ENCODE data around the gene GDNF.

The GDNF gene, protein sequence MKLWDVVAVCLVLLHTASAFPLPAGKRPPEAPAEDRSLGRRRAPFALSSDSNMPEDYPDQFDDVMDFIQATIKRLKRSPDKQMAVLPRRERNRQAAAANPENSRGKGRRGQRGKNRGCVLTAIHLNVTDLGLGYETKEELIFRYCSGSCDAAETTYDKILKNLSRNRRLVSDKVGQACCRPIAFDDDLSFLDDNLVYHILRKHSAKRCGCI

GRCh38 chr5:37839407-37840052 lies at the start of gene GDNF:
GDNF (minus strand) TSS chr5:37840041; CDS start chr5:37834796, 5,245 bp downstream.
- TF ChIP-seq, protein P1, sequence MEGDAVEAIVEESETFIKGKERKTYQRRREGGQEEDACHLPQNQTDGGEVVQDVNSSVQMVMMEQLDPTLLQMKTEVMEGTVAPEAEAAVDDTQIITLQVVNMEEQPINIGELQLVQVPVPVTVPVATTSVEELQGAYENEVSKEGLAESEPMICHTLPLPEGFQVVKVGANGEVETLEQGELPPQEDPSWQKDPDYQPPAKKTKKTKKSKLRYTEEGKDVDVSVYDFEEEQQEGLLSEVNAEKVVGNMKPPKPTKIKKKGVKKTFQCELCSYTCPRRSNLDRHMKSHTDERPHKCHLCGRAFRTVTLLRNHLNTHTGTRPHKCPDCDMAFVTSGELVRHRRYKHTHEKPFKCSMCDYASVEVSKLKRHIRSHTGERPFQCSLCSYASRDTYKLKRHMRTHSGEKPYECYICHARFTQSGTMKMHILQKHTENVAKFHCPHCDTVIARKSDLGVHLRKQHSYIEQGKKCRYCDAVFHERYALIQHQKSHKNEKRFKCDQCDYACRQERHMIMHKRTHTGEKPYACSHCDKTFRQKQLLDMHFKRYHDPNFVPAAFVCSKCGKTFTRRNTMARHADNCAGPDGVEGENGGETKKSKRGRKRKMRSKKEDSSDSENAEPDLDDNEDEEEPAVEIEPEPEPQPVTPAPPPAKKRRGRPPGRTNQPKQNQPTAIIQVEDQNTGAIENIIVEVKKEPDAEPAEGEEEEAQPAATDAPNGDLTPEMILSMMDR (IDR thresholded peaks at IDR 0.05), result no peak
- H3K9me3 ChIP-seq, result no peaks in the 10 kb centered on the region
- no peak within 1 kb of the TSS for H3K4me3 ChIP-seq (ENCODE audit: low read depth in 1 of 2, low read length in 1 of 2)
- no peak within 1 kb of the TSS for H3K27ac ChIP-seq
- H3K27me3 ChIP-seq, result peaks cover 100% of the 10 kb centered on the region
- H3K36me3 ChIP-seq, result no peaks in the 10 kb centered on the region
- peaks cover 20 to 27% of the 10 kb centered on the region in 2 experiments for H3K4me1 ChIP-seq (ENCODE audit: control insufficient read depth in 1 of 2, insufficient read depth in 1 of 2, low read depth in 1 of 2, low read length in 1 of 2)

DNA sequence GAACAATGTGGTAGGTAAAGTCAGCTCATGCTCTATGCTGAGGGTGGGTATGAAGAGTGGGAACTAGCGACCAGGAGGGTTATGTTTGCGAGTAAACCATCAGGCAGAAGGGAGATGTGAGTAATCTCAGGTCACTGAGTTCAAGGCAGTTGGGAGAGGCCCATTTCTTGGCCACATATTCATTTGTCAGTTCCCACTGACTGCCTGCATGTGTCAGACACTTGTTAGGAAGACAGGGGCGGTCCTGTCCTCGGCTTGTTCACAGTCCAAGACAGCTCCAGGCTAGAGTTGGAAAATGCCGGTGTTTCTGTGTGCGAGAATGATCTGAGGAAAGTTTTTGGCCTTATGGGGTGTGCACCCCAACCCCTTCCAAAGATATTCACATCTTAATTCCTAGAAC lies 48.6 kb upstream of the GDNF start:
- peaks cover 20% of the 10 kb centered on the region for H3K27me3 ChIP-seq
- no peaks in the 10 kb centered on the region for H3K4me1 ChIP-seq (ENCODE audit: control insufficient read depth in 1 of 2, insufficient read depth in 1 of 2, low read depth in 1 of 2, low read length in 1 of 2)
- H3K4me3 ChIP-seq (ENCODE audit: low read depth in 1 of 2, low read length in 1 of 2), result no peak overlapping the region
- H3K36me3 ChIP-seq, result no peaks in the 10 kb centered on the region
- no peaks in the 10 kb centered on the region for H3K9me3 ChIP-seq
- H3K27ac ChIP-seq, result no peak overlapping the region
- TF ChIP-seq, protein P1 (IDR thresholded peaks at IDR 0.05), result no peak

DNA sequence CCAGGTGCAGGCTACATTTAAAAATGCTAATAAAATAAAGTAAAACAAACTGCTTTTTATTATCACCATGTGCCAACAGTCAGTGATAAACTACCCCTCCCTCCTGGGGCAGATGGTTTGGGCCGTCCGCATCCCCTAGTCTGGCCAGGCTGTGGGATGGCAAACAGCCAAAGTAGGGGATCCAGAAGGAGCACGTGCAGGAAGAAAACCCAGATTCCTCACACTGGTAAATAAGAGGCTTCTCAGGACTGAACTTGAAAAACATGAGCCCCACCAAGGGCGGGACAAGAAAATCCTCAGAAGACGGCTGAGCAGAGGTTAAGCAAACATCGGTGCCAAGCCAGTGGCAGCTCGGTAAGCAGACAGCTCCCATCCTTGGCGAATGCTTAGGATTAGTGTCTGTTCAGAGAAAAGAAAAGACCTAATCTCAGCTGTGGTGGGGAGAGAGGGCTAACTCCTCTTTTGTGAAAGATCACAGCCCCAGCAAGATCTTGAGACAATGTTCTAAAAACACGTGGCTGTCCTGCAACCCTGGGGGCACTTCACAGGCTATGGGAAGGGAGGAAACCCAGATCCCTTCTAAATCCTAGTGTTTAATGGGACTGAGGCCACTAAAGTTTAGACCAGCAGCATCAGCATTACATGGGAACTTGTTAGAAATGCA lies 46.5 kb upstream of the GDNF start:
- peaks cover 13% of the 10 kb centered on the region for H3K27me3 ChIP-seq
- no peak overlapping the region for H3K4me3 ChIP-seq (ENCODE audit: low read depth in 1 of 2, low read length in 1 of 2)
- H3K36me3 ChIP-seq, result no peaks in the 10 kb centered on the region
- no peaks in the 10 kb centered on the region for H3K9me3 ChIP-seq
- TF ChIP-seq, protein P1 (IDR thresholded peaks at IDR 0.05), result no peak
- H3K27ac ChIP-seq, result no peak overlapping the region
- no peaks in the 10 kb centered on the region for H3K4me1 ChIP-seq (ENCODE audit: control insufficient read depth in 1 of 2, insufficient read depth in 1 of 2, low read depth in 1 of 2, low read length in 1 of 2)

DNA sequence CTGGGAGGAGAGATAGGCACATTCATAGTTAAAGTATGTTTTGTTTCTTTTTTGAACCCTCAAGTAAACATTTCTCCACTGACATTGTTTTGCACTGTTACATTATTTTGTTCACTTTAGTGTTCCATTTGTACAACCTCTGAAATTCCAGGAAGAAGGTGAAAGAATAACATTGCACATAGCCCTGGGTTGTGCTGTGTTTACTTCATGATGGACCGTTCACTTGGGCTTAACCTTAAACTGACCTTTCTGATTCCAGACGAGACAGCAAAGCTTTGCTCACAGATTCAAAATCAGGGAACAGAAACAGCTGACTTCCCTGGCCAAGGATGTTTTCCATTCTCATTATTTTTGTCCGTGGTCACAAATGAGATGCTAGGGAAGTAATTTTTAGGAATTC lies 42.8 kb upstream of the GDNF start:
- Histone ChIP-seq H3K27ac (no peak overlapping the region), H3K4me1 (ENCODE audit: control insufficient read depth in 1 of 2, insufficient read depth in 1 of 2, low read depth in 1 of 2, low read length in 1 of 2) (no peaks in the 10 kb centered on the region), H3K36me3 (no peaks in the 10 kb centered on the region), H3K27me3 (no peaks in the 10 kb centered on the region), H3K4me3 (ENCODE audit: low read depth in 1 of 2, low read length in 1 of 2) (no peak overlapping the region), H3K9me3 (no peaks in the 10 kb centered on the region)
- TF ChIP-seq, protein P1 (IDR thresholded peaks at IDR 0.05), result no peak

DNA sequence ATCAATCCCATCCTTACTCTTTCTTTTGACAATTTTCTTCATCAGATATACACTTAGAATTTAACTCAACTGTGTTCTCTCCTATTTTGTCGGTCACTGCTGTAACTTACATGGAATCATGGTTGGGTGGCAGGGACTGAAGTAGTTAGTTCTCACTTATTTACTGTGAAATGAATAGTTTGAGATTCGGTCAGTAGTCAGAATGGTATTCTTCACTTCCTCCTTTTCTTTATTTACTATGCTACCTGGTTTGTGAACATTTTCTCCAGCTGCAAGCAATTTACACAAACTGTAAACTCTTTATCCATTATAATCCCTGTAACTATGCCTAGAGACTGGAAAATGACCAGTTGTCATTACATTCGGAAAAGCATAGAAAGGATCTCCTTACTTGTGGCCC lies 41.5 kb upstream of the GDNF start:
- Histone ChIP-seq H3K36me3 (no peaks in the 10 kb centered on the region), H3K4me3 (ENCODE audit: low read depth in 1 of 2, low read length in 1 of 2) (no peak overlapping the region), H3K9me3 (no peaks in the 10 kb centered on the region), H3K4me1 (ENCODE audit: control insufficient read depth in 1 of 2, insufficient read depth in 1 of 2, low read depth in 1 of 2, low read length in 1 of 2) (no peaks in the 10 kb centered on the region), H3K27ac (no peak overlapping the region), H3K27me3 (no peaks in the 10 kb centered on the region)
- TF ChIP-seq, protein P1 (IDR thresholded peaks at IDR 0.05), result no peak

All from neutrophil (primary cell).